HG03066 (cell line): ENCODE measurements around the gene DLEC1.
"Not testable (repeated sequence)": the region's sequence is repeated elsewhere in the genome, so short reads cannot be mapped to it uniquely, and the experiment has no call there.

ENCODE experiments used
- ATAC-seq: cut with Tn5 transposase; IDR thresholded peaks from one replicate; pipeline ENCODE4 v1.9.1; 2021; ENCODE audit warnings: low read depth; ENCODE audit not compliant: unreplicated experiment

The DLEC1 gene

GRCh38 chr3:38083254-38083653, 44.2 kb downstream of the DLEC1 start:
- ATAC-seq, result not testable (repeated sequence)

- no peak for ATAC-seq
Measured at GRCh38 chr3:38083871-38084333, 44.9 kb downstream of the DLEC1 start.

DNA sequence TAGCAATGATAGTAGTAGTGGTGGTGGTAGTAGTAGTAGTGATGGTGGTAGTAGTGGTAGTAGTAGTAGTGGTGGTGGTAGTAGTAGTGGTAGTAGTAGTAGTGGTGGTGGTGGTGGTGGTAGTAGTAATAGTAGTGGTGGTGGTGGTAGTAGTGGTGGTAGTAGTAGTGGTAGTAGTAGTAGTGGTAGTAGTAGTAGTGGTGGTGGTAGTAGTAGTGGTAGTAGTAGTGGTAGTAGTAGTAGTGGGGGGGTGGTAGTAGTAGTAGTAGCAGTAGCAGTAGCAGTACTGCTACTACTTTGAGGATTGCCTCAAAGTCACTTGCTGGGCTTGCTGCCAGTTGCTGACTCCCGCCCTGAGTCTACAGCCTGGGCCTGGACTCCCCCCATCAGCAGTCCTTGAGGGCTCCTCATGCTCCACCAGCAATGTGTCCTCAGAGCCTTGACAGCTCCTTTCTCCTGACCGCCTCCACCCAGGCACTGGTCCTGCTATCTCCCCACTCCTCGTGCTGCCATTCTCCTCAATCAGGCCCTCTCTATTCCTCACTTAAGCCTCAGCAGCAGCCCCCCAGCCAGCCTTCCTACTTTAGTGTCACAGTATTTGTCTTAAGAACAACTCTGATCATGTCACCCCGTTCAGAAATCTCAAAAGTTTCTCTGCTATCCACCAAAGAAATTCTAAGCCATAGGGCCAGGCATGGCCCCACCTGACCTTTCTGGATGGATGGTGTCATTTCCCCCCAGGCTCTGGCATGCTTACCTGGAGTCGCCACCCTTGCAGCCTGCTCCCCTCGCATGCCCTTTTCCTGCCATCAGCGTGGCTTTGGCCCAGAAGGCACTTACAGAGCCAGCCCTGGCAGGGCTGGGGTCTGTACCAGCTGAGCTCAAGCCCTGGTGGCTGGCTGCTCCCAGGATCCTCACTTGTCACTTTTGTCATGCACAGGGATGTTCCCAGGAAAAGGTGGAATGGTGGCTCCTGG, 45.6 kb downstream of the DLEC1 start:
- no peak for ATAC-seq

- no peak for ATAC-seq
Measured at GRCh38 chr3:38085311-38085942, 46.4 kb downstream of the DLEC1 start.

DNA sequence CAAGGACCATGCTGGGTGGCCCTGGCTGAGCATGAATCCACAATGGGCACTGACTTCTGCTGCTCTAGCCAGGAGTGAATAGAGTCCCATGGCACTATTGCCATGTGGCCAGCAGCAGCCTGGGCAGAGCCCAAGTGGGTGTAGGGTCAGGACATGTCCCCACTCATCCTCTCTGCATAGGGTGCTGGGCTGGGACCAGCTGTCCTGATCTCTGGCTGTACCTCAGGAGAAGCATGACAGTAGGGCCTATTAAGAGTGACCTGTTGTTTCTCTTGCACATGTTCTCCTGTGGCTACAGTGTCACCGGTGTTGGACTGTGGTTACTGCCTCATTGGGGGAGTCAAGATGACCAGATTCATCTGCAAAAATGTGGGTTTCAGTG, 46.9 kb downstream of the DLEC1 start:
- ATAC-seq, result no peak

- ATAC-seq, result no peak
Measured at GRCh38 chr3:38086496-38086895, 47.5 kb downstream of the DLEC1 start.

DNA sequence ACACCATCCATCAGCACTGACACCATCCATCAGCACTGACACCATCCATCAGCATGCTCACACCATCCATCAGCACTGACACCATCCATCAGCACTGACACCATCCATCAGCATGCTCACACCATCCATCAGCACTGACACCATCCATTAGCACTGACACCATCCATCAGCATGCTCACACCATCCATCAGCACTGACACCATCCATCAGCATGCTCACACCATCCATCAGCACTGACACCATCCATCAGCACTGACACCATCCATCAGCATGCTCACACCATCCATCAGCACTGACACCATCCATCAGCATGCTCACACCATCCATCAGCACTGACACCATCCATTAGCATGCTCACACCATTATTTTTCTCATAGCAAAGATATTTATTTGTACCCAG, 48.3 kb downstream of the DLEC1 start:
- not testable (repeated sequence) for ATAC-seq

DNA sequence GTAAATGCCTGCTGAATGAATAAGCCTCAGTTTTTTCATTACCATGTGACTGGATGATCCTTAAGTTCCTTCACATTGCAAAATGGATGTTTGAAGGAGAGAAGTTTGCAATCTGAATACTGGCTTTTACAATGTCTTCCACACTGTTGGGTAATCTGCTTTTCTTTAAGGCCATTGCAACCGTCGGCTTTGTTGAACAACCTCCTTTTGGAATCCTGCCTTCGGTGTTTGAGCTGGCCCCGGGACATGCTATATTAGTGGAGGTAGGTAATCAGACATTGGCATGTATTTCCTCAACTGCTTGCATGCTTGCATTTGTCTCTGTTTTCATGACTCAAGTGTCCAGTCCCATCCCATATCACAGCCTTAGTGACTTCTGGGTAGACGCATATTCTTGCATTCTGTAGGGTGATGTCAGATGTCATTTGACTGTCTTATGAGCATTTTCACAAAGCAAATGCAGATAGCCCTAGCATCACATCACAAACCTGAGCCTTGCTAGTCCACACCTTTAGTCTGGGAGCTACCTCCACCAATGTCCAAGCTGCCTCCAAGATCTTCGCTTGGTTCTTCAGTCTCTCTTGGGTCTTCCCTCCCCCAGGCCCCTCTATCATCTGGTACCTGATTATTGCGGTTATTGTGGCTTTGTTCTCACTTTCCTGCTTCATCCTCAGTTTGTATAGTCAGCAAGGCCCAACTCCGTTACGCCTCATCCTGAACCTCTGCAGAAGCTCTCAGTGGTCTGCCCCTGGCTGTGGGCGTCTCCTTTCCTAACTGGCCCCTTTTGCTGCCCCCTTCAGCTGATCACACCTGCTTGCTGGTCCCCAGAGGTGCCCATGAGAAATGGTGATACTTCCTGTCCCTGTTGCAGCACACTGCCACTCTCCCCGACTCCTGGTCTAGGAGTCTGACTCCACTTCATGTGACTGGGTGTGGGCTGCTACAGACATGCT, 49.4 kb downstream of the DLEC1 start:
- ATAC-seq, result no peak

DNA sequence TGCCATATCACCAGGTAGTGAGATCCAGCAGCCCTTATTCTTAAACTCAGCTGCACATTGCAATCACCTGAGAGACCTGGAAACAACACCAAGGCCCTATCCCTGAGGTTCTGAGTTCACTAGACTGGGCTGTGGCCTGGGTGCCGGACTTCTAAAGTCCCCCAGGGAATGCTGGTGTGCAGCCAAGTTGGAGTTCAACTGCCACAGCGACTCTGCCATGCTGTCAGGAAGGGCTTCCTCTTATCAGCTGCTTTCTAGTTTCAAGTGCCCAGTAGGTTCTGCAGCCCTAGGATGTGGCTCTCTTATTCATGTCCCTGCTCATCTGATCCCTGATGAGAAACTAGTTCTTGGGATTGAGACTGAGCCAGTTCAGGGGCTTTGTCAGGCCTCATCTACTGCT, 50.2 kb downstream of the DLEC1 start:
- no peak for ATAC-seq

GRCh38 chr3:38090453-38090852, 51.4 kb downstream of the DLEC1 start:
- ATAC-seq, result no peak

DNA sequence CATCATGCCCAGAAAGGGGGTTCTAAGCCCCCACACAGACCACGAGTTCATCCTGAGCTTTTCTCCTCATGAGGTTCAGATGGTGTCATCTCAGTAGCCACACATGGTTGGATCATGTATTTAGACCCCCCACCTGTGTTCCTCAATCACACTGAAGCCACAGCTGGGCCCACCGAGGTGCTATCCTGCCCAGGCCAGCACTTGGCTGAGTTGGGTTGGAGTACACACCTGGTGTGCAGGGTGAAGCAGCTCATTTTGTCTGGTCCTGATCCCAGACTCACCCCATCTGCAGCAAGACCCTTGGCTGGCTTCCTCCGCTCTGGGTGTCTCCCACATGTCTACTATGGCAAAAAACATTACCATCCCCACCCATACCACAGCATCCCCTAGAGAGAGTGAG, 56.0 kb downstream of the DLEC1 start:
- ATAC-seq, result no peak

- ATAC-seq, result no peak
Measured at GRCh38 chr3:38095669-38096483, 56.9 kb downstream of the DLEC1 start.

DNA sequence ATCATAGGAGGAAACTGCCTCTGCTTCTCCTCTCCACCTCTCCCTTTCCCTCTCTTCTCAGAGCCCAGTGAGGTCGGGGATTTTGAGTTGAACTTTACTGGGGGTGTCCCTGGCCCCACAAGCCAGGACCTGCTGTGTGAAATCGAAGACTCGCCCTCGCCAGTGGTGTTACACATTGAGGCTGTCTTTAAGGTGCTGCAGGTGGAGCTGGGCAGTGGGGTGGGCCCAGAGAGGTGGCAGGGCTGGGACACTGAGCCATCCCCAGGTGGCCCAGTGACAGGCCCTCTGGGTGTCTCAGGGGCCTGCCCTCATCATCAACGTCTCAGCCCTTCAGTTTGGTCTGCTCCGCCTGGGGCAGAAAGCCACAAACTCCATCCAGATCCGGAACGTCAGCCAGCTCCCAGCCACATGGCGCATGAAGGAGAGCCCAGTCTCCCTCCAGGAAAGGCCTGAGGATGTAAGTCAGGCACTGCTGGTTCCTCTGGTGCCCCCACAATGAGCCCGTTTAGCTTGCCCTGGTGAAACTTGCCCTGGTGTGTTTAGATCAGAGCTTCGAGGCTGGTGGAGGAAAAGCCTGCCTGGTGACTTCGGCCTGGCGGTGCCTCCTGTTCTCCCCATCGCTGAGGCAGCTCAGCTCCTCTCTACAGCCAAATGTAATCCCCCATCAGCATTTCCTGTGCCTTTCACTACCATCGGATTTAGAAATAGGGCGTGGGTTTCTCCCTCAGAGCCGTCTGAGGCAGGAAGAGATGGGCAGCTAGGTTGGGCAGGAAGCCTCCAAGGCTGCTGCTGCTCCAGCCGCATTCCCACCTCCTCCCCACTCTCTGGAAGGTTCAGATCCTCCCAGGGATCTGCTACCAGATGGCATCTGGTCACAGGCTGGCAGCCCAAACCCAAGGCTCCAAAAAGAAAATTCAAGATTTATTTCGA, 58.7 kb downstream of the DLEC1 start:
- no peak for ATAC-seq

DNA sequence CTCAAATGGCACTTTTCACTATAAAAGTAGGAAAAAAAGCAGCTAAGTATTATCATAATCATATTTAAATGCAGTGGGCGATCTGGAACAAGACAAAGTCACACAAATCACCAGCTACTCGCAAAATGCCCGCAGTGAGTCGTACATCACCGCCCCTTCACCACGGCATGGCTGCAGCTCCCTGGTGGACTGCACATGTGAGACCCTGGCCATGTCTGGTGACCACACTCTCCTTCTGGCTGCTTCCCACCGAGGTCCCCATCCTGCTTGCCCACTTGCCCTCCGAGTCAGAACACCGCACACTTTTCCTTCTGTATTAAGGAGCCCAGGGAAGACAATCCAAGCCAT, 59.3 kb downstream of the DLEC1 start:
- ATAC-seq, result no peak

- no peak for ATAC-seq
Measured at GRCh38 chr3:38099518-38099917, 60.5 kb downstream of the DLEC1 start.

- ATAC-seq, result no peak
Measured at GRCh38 chr3:38100498-38100897, 61.5 kb downstream of the DLEC1 start.

DNA sequence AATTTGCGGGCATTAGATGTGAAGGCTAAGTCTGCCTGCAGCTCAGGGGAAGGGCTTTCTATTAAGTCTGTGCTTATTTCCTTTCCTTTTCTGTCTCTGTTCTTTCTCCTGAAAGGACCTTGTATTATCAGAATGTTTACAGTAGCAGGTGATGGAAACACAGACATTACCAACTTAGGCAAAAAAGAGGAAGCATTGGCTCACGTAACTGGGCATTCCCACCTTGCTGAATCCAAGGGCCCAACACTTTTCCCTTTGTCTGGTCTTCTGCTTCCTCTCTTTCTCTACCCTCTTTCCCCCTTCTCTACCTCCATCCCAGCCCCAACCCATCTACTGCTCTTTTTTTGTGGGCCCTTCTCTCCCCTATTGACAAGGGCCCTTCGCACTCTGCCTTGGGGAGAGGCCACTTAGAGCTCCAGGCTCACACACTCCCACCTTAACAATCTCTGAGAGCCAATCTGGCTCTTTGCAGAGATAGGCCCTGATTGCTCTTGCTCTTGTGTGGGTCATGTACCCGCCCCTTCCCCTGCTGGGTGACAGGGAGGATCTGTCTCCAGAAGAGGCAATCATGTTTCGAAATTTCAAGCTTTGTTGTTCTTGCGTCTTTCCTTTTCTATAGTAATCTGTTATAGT, 62.9 kb downstream of the DLEC1 start:
- no peak for ATAC-seq

DNA sequence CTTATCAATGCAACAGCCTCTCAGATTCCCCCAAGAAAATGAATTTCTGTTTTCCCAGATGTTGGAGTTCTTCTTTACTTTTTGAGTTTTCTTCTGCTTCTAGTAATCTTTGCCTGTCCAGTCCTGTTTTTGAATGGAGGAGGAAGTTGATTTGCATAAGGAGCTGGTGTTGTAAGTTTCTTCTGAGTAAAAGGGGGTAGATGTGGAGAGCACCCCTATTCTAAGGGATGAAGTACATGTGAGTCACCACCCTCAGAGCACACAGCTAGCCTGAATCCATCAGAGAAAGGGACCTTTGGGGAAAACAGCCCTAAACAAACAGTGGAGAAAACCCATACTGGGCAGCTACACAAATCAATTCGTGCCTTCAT, 63.4 kb downstream of the DLEC1 start:
- ATAC-seq, result no peak

DNA sequence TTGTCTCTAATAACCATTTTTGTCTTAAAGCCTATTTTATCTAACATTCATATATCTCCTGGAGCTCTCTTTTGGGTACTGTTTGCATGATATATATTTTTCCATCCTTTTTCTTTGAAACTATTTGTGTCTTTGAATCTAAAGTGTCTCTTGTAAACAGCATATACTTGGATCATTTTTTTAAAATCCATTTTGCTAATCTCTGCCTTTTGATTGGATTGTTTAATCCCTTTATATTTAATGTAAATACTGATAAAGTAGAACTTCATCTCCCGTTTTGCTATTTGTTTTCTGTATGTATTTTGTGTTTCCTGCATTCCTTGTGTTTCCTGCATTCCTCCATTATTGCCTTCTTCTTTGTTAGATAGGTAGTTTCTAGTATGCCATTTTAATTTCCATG, 66.5 kb downstream of the DLEC1 start:
- ATAC-seq, result no peak
